Liver (tissue), 3 donors: ENCODE measurements around the gene OR8B8.

Experiments used
- TAF1 ChIP-seq: conservative IDR thresholded peaks from 2 replicates; pipeline ENCODE4 v1.6.1; 2016; ENCODE audit warnings: antibody characterized with exemption, mild to moderate bottlenecking
- TF ChIP-seq, protein P1 (sequence below): fragments of 150-350 bp; IDR thresholded peaks from 2 replicates; pipeline ENCODE4 v1.5.1; 2017; ENCODE audit warnings: improper control_type of control experiment, low read depth, low read length; ENCODE audit not compliant: missing input control
- TF ChIP-seq, protein P2 (sequence below): IDR thresholded peaks from 2 replicates; pipeline ENCODE4 v1.6.1; 2016; ENCODE audit warnings: antibody characterized with exemption
- donor health status: healthy.
- donor health status: healthy.

DNA sequence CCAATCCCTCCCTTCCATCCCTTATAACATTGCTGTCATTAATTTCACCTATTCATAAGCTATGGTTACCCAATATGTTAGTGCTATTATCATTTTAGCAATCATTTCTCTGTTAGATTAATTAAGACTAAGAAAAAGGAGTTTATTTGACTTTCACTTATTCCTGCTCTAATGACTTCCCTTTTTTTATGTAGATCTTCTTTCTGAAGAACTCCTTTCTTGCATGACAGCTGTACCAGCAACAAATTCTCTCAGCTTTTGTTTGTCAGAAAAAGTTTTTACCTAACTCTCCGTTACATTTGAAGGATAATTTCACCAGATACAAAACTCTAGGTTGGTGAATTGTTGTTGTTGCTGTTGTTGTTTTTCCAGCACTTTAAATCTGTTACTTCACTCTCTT, 28.6 kb upstream of the OR8B8 start:
- TF ChIP-seq, protein P1, sequence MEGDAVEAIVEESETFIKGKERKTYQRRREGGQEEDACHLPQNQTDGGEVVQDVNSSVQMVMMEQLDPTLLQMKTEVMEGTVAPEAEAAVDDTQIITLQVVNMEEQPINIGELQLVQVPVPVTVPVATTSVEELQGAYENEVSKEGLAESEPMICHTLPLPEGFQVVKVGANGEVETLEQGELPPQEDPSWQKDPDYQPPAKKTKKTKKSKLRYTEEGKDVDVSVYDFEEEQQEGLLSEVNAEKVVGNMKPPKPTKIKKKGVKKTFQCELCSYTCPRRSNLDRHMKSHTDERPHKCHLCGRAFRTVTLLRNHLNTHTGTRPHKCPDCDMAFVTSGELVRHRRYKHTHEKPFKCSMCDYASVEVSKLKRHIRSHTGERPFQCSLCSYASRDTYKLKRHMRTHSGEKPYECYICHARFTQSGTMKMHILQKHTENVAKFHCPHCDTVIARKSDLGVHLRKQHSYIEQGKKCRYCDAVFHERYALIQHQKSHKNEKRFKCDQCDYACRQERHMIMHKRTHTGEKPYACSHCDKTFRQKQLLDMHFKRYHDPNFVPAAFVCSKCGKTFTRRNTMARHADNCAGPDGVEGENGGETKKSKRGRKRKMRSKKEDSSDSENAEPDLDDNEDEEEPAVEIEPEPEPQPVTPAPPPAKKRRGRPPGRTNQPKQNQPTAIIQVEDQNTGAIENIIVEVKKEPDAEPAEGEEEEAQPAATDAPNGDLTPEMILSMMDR: no peak
- no peak for TF ChIP-seq TAF1
- TF ChIP-seq, protein P2, sequence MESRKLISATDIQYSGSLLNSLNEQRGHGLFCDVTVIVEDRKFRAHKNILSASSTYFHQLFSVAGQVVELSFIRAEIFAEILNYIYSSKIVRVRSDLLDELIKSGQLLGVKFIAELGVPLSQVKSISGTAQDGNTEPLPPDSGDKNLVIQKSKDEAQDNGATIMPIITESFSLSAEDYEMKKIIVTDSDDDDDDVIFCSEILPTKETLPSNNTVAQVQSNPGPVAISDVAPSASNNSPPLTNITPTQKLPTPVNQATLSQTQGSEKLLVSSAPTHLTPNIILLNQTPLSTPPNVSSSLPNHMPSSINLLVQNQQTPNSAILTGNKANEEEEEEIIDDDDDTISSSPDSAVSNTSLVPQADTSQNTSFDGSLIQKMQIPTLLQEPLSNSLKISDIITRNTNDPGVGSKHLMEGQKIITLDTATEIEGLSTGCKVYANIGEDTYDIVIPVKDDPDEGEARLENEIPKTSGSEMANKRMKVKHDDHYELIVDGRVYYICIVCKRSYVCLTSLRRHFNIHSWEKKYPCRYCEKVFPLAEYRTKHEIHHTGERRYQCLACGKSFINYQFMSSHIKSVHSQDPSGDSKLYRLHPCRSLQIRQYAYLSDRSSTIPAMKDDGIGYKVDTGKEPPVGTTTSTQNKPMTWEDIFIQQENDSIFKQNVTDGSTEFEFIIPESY: no peak
